Activated gamma-delta T cell treated with anti-CD3 and anti-CD28 coated beads, Interleukin-2, amount 50 U/mL, for 16 hours (primary cell): ENCODE results near the gene HIVEP3.

Source experiments
- DNase-seq: peaks from one replicate; pipeline ENCODE4 v3.0.0-alpha.2; 2020; ENCODE audit warnings: low read depth

Gene HIVEP3

DNA sequence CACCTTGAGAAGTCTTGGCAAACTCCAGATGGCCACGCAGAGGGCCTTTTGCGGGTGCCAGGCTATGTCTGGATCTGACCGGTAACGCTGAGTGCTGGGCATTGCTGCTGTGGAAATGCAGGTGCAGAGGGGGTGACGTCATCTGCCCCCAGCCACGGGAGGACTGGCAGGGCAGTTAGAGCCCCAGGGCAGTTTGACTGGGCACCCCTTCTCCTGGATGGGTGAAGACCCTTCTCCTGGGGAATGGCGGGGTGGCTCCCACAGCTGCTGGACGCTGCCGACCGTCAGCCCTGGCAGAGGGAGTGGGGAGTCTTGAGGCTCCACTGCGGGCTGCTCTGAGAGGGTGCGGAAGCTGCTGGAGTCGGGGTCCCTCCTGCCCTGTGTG lies 421.7 kb downstream of the HIVEP3 start:
- DNase-seq = no peak

DNA sequence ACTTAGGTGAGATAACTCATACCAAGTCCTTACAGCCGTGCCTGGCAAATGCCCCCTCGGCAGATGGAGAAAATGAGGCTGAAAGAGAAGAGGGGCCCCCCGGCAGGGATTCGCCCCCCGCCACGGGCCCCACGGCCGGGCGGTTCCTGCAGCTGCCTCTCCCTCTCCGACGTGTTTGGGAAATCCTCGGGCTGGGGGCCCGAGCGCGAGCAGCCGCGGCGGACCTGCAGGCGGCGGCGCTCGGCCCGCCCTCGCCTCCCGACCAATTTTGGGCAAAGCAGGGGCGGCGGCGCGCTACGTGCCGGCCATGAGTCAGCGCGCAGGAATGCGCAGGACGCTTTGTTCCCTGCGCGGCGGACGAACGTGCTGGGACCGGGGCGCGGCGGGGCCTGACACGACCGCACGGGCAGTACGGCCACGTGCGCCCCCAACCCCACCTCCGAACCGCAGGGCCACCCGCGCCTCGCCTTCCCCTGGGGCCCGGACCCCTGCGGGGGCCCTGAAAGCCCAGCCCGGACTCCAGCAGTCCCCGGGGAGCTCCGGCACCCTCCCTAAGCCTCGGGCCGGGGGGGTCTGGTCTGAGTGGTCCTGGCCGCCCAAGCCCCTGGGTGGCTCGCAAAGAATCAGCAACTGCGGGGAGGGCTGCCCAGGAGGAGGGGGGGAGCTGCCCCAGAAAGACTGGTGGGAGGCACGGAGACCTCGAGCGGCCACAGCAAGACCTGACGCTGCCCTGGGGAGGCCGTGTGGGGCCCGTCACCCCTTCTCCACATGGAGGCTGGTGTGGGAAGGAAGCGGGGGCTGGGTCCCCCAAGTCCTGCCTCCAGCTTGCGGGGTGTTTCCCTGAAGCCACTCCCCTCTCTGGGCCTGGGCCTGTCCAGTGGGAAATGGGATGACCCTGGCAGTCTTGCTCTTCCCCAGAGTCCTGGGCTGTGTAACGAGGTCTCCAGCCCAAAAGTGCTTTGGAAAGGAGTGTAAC lies 422.4 kb downstream of the HIVEP3 start:
- DNase-seq = no peak

DNA sequence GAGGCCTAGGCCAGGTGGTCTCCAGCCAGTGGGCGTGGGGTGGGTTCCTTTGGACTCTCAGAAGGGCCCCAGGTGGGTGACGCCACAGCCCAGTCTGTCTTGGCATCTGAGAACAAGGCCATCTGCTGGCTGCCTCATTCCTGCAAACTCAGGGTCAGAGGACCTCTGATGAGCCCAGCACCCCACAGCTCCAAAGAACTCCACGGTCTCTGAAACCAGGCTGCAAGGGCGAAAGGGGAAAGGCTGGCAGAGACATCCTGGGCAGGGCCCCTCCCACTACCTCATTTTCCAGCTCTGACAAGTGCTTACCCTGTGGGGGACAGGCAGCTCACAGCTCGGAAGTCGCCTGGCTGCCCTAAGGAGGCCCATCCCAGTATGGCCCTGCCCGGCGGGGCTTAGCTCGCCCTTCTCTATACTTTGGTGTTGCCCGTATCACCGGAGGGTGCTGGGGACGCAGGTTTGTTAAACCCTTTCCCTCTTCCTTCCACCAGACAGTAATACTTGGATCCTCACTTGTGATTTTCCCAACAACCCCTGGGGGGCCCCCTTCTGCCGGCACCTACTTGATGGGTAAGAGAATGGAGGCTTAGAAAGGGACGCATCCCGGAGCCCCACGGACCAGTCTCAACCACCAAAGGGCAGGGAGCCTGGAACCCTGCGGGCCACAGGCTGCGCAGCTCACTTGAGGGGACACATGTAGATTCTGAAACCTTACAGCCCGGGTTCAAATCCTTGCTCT lies 423.3 kb downstream of the HIVEP3 start:
- no peak for DNase-seq

DNA sequence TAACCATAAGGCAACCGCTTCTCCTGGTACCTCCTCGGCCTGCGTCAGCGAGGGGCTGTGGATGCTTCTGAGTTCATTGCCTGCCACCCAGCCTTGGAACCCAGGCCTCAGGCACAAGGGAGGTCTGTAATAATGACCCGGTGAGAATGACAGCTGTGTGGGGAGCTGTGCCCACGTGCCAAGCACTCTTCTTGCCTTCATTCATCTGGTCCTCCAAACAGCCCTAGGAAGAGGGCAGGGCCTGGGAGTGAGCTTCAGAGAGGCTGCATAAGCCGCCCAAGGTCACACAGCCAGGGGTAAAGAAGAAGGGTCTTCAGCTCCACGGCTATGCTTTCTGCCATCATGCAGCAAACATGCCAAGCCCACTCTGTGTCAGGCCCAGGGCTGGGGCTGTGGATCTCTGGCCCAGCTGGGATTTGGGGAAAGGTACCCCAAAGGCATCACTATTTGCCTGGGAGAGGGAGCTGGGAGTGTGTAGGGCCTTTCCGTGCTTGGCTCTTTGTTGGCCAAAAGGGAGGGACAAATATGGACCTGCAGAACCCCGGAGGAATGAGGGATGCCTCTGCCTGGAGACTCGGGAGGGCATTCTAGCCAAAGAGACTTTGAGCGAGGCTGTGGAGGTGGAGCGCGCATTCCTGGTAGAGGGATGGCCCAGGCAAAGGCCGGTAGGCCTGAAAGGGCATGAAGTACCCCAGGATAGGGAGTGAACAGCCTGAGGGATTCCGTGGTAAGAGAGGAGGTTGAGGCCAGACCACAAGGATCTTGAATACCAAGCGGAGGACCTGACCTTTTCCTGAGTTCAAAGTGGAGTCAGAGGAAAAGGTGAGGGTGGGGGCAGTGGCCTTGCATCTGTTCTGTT lies 424.1 kb downstream of the HIVEP3 start:
- no peak for DNase-seq

DNA sequence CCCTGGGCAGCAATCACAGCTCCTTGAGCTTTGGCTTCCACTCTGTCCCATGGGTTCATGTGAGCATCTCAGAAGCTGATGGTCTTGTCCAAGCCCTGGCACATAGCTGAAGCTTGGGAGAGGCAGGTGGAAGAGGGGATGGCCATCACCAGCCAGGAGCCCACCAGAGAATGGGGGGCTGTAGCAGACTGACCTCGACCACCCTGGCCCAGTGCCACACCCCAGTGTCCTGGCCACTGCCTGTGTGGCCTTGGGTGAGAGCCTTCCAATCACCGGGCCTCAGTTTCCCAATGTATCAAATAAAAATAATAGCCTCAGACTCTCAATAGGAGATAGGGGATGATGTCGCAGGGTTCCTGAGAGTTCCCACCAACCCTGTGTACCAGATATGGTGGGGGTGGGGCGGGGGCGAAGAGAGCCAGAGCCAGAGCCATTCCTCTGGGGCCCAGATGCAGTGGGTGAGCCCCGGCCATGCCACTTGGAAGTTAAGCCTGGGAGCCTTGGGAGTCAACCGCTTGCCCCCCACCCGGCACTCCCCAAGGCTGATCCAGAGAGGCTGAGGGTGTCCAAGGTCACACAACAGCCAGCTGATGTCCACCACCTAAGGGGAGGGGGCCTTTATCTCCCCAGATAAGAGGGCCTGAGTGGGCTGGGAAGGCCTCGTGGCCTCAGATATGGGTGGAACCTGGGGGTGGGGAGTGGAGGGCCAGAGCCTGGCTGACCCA lies 424.9 kb downstream of the HIVEP3 start:
- DNase-seq = no peak

DNA sequence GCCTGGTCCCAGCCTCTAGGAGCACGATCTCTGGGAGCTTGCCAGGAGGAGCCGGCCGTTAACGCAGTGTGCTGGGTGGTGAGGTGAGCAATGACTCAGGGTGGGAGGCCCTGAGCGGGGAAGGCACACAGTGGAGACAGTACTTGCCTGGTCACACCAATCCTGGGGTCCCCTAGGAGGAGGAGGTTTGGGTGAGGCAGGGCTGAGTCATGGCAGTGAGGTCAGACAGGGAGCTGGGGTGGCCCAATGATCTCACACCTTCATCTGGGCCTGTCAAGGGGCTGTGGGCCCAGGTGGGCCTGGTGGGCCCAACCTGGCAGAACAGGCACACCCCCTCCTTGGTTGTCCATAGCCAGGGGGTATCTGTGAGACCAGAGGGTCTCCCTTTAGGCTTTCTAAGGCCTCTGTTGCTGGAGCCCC lies 425.6 kb downstream of the HIVEP3 start:
- no peak for DNase-seq

DNA sequence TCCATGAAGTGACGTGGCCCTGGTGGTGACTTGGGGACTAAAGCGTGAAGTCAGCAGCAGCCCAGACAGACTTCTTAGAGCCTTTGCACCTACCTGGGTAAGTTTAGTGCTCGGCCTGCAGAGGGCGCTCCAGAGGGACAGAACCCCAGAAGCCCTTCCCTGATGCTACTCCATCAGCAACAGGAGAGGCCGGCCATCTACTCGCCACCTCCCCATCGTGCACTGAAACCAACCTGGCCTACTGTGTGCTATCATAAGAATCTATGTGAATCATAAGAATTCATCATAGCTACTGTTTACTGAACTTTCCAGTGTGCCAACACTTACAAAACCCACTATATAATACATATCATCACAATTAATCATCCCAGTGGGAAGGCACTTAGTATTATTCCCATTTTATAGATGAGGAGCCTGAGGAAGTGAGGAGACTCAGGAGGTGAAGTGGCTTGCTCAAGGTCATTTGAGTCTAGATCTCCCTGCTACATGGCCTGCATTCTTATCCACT lies 426.3 kb downstream of the HIVEP3 start:
- no peak for DNase-seq

DNA sequence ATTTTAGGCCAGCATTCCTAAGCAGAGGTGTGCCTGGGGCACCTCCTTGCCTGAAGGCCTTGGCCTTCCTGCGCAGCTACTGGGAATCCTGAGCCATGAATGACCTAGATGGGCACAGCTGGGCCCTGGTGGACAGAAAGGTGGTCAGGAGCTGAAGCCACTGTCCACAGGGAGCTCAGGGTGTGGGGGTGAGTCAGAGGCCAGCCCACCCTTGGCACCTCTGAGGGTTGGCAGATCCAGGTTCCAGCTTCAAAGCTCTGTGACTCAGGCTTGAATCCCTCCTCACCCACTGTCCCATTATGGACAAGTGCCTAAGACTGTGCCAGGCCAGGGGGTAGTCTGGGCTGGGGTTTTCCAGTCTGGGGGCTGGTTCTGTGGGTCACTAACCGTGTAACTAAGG lies 427.8 kb downstream of the HIVEP3 start:
- DNase-seq = no peak

DNA sequence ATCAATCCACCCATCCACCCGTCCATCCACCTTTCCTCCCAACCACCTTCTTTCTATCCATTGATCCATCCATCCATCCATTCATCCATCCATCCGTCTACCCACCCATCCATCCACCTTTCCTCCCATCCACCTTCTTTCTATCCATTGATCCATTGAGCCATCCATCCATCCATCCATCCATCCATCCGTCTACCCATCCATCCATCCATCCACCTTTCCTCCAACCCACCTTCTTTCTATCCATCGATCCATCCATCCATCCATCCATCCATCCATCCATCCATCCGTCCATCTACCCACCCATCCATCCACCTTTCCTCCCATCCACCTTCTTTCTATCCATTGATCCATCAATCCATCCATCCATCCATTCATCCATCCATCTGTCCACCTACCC lies 429.2 kb downstream of the HIVEP3 start:
- DNase-seq = no peak

DNA sequence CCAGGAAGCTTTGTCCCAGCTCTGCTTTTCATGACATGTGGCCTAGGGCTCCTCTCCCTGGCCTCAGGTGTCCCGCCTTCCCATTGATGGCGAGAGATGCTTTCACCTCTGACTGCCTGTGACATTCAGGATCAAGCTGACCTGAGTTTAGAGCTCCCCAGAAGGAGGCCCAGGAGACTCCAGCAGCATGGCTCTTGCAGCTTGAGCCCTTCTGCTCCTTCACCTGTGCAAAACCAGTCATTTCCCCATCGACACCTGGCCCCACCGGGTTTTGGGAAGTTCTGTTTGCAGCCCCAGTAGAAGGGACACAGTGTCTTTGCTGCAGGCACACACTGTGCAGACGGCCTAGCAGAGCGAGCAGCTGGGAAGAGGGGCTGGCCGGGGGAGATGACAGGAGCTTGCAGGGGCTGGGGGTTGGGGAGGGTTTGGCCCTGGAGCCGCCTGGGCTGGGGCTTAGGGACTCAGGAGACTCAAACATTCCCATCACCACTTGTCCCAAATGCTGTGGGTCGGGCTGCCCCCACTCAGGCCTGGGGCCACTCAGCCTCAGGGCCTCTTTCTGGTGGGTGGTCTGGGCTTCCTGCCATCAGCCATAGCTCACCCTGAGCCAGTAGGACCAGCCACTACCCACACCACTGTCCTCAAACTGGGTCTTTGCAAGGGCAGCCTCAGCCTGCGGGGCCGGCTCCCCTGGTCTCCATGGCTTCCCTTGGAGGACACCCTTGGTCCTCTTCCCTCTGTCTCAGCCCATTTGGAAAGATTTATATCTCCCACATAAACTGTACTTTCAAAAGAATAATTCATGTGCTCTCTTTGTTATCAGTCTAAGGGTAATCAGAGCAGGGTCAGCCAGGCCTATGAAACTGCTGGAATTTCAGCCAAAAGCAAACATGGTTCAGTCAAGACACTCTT lies 430.4 kb downstream of the HIVEP3 start:
- DNase-seq = no peak

DNA sequence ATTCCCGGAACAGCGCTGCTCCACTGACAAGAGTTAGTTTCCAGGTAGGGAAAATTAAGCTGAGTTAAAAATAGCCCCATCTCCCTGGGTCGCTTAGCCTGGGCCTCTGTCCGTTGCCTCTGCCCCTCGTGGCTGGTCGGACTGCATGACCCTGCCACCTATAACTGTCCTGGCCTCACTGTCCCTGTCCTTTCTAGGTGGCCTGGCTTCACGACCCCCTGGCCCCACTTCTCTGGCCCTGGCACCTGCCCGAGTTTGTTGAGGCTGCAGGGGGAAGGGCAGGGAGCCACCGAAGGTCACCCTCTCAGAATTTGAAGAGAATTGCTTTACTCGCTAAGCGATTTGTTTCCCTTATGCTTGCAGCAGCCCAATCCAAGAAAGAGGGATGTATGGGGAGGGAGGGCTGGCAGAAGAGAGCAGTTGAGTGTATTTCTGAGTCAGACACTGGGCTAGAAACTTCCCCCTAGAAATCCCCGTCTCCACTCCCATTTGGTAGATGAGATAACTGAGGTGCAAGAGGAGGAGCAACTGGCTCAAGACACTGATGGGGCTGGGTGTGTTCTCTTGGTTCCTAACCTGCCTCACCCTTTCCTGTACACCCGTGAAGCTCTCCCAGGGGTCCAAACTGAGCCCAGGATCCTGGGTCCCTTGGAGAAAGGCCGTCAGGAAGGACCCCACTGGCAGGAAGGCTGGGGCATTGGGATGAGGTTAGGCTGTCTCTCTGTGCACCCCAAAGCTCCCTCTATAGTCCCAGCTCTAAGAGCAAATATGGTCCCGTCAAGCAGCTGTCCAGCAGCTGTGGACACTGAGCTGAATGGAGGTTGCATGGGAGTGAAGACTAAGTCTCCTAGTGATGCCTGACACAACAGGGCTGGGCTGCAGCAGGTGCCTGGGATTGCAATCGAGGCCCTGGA lies 431.3 kb downstream of the HIVEP3 start:
- DNase-seq = no peak

DNA sequence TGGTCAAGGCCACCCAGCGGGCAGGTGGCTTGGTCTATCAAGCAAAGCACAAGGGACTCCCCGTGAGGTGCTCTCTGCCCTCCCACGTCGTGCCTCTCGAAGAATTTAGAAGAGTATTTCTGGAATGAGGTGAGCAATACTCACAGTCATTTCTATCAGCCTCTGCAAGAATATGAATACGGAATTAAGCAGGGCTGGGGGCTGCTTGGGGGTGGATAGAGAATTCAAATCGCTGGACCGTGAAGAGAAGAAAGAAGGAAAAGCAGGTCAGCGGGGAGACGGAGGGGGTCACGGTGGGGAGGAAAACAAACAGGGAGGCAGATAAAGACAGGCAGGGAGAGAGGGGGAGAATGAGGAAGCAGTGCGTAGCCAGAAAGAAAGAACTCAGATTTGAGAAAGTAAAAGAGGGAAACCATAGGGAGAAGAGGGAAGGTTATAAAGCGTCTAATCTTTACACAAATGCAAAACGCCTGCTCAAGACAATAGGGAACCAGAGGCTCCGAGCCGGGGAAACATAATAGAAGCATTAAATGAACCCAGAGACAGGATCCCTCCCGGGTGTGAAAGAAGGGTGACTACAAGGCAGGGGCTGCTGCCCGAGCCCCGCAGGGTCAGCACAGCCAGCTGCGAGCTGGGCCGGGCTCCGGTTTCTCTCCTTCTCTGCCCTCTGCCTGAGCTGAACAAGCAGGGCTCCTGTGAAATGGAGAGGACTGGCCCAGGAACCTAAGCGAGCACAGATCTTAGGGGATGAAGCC lies 432.2 kb downstream of the HIVEP3 start:
- DNase-seq = no peak

DNA sequence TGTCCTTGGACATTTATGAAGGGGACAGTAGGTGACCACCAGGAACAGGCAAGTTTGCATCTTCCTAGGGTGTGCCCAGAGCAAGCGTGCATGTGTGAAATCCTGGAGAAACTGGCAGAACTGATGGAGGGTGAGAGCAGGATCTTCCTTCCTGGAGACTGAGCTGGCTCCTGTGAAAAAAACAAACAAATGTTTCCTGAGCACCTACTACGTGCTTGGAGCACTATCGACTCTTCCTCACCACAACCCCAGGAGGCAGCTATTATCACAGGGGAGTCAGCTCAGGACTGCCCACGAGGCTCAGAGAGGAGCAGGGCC lies 432.7 kb downstream of the HIVEP3 start:
- DNase-seq = no peak

DNA sequence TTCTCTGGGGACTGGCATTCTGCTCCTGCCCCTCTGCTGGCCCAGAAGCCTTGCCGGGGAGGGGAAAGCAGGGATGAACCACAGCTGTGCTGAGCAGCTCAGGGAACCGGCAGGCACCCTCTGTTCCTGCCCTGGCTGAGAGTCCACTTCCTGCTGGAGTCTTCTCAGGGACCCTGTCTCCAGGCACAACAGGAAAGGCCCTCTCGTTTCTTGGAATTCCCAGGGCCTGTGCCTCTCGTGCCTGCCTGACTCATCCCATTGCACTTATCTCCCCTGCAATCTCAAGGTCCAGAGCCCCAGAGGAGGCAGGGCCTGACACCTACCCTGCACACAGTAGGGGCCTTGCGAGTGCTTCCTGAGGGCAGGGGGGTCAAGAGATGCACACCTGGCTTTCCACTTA lies 433.1 kb downstream of the HIVEP3 start:
- no peak for DNase-seq

DNA sequence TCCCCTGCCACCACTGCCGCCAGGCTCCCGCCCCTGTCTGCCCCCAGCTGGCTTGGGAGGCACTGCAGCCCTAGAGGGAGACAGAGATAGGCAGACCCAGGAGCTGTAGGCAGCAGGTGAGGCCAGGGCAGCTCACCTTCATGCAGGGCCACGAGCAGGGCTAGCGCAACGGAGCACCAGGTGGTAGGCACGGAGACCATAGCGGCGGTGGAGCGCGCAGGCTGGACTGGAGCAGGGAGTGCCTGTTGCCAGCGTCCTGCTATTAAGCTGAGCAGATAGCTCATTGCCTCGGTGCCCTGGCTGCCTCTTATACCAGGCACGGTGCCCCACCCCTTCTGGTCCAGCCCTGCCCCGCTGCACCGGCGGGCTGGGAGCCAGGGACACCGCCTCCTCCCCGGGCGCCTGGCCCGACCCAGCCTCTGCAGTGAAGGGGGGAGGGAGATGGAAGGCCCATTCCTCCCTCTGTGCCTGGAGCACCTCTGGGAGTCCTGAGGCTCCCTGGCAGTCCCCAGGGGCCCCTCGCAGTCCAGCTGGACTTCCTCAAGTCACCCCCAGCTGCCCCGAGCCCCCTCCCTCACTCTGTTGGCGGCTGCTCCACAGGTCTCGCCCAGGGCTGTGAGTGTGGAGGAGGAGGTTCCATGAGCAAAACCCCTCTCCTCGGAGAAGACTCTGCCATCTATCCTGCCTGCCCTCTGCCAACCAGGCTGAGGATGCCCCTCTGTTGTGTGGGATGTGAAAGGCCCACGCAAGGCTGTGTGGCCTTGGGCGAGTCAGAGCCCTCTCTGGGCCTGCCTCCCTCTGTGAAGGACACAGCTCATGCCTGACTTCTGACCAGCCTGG lies 434.1 kb downstream of the HIVEP3 start, which contains the start of gene EDN2:
Gene EDN2, minus strand, starts transcription at position 282 of the 840 bp plus-strand sequence. Its CDS starts 82 bp downstream, at position 200.
- no peak for DNase-seq

DNA sequence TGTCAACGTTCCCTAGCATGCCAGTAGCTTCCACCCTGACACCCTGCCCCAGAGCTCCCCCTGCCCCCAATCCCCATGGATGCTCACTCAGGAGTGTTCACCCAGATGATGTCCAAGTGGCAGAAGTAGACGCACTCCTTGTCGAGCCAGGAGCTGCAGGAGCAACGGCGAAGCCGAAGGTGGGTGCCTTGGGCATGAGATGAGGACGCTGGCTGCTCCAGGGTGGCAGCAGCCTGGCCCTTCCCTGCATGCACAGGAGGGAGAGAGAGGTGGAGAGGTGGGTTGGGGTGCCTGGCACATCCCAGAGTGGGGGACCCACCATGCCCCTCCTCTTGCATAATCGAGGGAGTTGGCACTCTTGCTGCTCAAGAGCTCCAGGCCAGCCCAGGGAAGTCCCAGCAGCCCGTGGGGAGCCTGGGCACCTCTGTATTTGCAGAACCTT lies 434.7 kb downstream of the HIVEP3 start:
- no peak for DNase-seq
